Uterus (tissue), 2 donors: Measurements from ENCODE around the gene CACNA1D.

Experiments used
- POLR2A ChIP-seq, 2 donors: fragments of 450-650 bp; IDR thresholded peaks; one replicate each; pipeline ENCODE4 v1.6.1; 2016; ENCODE audit warnings: antibody characterized with exemption in 2 of 2, mild to moderate bottlenecking in 1 of 2, moderate library complexity in 1 of 2
- TF ChIP-seq, protein P1 (sequence below), 4 experiments: fragments of 200-600 bp in 2 of 4; fragments of 450-650 bp in 2 of 4; sonication (generic) in 2 of 4; IDR thresholded peaks; one replicate each; pipeline ENCODE4 v1.5.1; 2016 to 2019; ENCODE audit warnings: antibody characterized with exemption in 4 of 4, mild to moderate bottlenecking in 2 of 4, moderate library complexity in 1 of 4

GRCh38 chr3:53659996-53660395 lies 165.6 kb downstream of the CACNA1D start:
- TF ChIP-seq, protein P1, sequence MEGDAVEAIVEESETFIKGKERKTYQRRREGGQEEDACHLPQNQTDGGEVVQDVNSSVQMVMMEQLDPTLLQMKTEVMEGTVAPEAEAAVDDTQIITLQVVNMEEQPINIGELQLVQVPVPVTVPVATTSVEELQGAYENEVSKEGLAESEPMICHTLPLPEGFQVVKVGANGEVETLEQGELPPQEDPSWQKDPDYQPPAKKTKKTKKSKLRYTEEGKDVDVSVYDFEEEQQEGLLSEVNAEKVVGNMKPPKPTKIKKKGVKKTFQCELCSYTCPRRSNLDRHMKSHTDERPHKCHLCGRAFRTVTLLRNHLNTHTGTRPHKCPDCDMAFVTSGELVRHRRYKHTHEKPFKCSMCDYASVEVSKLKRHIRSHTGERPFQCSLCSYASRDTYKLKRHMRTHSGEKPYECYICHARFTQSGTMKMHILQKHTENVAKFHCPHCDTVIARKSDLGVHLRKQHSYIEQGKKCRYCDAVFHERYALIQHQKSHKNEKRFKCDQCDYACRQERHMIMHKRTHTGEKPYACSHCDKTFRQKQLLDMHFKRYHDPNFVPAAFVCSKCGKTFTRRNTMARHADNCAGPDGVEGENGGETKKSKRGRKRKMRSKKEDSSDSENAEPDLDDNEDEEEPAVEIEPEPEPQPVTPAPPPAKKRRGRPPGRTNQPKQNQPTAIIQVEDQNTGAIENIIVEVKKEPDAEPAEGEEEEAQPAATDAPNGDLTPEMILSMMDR (IDR thresholded peaks at IDR 0.05) = no peak
- no peak for TF ChIP-seq POLR2A (IDR thresholded peaks at IDR 0.05)
